DMS153 (cell line): ENCODE data around the gene CYTH2.

Experiments
- DNase-seq: peaks from one replicate; lab custom pipeline; 2025; lab: John Stamatoyannopoulos, UW

The CYTH2 gene

DNA sequence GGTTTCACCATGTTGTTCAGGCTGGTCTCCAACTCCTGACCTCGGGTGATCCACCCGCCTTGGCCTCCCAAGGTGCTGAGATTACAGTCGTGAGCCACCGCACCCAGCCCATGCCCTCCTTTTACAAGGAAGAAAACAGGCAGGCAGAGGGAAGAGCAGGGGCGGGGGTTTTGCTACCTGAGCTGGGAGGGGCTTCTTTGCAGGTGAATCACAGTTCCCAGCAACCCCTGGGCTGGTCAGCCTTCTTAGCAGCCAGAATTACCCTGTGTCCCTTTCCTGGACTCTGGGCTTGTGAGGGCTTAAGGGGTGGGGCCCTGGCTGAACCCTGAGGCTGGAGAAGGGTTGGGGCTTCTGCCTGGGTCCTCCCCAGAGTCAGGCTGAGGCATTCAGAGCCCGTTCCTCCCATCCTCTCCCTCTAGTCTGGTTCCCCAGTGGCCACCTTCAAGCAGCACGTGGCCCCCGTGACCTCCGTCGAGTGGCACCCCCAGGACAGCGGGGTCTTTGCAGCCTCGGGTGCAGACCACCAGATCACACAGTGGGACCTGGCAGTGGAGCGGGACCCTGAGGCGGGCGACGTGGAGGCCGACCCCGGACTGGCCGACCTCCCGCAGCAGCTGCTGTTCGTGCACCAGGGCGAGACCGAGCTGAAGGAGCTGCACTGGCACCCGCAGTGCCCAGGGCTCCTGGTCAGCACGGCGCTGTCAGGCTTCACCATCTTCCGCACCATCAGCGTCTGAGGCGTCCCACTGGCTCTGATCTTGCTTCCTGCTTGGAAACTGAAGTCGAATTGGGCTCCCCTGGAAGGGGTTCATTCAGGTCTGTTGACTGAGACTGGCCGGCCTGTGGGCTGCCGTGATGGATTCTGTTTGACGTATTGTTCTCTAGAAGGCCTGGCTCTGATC is 16.6 kb upstream of the CYTH2 start:
- DNase-seq: no peak

DNA sequence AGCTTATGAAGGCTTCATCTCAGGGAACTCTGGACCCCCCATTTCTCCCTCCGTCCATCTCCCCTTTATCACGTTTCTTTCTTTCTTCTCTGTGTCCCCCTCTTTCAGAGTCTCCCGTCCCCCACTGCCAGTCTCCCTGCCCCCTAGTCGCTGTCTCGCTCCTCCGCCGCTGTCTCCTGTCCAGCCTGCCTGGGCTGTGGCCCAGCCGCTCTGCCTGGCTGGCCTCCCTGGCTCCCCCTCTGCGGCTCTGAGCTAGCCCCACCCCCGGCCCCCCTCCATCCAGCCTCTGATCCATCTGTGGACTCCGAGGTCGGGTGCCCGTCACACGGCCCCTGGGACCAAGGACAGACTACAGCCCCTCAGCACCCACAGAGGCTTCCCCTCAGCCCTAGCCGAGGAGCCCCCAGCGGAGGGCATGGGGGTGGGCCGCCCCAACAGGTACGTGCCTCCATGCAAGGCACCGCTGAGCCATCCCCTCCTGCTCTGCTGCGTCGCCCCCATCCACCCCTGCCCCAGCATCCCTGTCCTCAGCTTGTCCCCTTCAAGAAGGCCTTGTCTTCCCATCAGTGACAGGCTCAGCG is 14.9 kb upstream of the CYTH2 start:
- no peak for DNase-seq

DNA sequence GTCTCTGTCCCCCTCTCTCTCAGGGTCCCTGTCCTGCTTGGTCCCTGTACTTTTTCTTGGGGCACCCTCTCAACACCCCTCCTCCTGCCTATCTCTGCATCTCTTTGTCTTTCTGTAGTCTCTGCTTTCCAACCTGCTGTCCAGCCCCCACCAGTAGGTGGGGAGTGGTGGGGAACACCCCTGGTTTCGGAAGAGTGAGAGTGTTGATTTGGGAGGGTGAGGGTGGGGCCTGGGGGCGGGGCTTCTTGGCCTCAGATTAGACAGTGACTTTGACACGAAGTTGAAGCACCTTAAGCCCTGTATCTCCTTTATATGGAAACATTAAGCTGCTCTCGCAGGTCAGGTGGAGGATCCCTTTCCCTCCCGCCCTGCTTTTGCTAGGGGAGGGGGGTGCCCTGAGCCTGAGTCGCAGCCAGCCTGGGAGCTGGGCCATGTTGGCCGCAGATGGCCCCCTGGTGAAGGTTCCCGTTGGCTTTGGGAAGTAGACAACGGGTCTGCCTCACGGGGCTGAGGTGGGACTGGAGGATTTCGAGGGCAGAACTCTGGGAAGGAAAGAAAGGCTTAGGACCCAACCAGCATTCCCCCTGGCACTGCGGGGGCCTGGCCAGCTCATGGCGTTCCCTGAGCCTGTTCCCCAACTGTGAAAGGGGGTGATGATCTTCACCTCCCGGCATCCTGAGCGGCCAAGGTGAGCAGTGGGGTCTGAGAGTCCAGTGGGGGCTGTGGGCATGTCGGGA is 13.8 kb upstream of the CYTH2 start, which contains the start of gene KCNJ14:
Gene KCNJ14, plus strand, starts transcription at position 404 of the 737 bp plus-strand sequence. CDS start 6,151 bp downstream, outside the sequence.
- no peak for DNase-seq

DNA sequence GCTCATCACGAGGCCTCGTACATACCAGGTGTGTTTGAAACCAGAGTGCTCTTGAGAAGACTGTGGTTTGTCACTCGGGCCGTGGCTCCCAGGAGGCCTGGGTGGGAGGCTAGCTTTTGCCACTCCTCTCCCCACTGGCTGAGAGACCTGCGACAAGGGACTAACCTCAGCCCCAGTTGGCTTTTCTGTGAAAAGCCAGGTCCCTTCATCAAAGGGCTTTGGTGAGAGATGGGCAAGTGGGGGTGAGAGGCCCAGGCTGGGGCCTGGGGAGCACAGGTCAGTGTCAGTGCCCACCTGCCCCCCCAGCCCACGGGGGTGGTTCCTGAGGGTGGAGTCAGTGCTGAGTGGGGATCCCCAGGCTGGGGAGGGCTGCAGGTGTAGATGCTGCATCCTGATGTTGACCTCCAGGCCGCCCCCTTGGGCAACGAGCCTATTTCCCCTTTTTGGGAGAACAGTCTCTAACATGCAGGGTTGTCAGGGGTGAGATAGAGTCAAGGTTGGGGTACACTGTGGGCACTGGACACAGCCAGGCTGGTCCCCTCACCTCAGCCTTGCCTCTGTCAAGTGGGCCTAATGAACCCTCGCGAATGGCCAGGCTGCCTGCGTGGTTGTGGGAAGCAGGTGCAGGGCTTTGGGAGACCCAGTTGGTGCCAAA is 13.1 kb upstream of the CYTH2 start:
- DNase-seq: no peak

DNA sequence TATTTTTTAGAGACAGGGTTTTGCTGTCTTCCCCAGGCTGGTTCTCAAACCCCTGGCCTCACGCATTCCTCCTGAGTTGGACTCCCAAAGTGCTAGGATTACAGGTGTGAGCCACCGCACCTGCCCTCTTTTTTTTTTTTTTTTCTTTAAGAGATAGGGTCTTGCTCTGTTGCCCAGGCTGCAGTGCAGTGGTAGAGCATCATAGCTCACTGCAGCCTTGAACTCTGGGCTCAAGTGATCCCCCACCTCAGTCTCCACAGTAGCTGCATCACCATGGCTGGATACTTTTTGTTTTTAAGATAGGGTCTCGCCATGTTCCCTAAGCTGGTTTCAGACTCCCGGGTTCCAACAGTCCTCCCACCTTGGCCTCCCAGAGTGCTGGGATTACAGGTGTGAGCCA is 12.3 kb upstream of the CYTH2 start:
- no peak for DNase-seq

DNA sequence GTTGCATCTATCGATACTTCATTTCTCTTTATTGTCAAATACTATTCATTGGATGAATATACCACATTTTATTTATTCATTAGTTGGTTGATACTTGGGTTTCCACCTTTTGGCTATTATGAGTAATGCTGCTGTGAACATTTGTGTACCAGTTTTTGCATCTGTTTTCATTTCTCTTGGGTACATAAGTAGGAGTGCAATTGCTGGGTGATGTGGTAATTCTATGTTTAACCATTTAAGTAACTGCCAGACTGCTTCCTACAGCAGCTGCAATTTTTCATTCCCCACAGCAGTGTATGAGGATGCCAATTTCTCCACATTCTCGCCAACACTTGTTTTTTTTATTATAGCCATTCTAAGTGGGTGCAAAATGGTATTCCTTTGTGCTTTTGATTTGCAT is 11.2 kb upstream of the CYTH2 start:
- DNase-seq: no peak

DNA sequence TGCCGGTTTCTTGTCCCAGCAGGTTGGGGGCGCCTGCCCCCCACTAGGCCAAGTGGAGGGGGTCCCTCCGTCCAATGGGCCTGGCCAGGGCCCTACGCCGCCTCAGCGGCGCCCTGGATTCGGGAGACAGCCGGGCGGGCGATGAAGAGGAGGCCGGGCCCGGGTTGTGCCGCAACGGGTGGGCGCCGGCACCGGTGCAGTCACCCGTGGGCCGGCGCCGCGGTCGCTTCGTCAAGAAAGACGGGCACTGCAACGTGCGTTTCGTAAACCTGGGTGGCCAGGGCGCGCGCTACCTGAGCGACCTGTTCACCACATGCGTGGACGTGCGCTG is 7.6 kb upstream of the CYTH2 start:
- no peak for DNase-seq

DNA sequence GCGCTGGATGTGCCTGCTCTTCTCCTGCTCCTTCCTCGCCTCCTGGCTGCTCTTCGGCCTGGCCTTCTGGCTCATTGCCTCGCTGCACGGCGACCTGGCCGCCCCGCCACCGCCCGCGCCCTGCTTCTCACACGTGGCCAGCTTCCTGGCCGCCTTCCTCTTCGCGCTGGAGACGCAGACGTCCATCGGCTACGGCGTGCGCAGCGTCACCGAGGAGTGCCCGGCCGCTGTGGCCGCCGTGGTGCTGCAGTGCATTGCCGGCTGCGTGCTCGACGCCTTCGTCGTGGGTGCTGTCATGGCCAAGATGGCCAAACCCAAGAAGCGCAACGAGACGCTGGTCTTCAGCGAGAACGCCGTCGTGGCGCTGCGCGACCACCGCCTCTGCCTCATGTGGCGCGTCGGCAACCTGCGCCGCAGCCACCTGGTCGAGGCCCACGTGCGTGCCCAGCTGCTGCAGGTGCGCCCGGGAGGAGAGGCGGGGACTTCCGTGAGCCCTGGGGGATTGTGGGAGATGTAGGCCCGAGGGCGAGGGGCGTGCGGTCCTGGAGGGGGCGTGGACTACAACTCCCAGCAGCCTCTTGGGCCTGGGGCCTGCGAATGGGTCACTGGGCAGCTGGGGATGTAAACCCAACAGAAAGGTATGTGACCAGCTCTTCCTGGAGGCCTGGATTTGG is 7.0 kb upstream of the CYTH2 start:
- DNase-seq: no peak

DNA sequence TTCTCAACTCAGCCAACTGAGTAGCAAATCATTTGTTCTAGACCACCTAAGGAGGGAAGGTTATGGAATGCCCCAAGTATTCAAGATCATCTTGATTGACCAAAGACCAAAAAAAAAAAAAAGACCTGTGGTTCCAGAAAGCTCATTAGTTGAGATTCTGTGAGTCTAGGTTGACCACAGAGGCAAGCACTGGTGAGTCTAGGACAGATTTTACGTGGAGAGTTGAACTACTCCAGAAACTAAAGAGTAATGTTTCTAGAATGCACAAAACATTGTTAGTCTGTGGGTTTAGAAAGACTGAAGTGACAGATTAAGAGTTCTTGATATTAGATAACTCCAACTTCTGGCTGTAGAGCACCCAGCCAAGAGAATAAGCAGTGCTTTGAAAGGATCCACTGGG is 4.0 kb upstream of the CYTH2 start:
- DNase-seq: no peak

DNA sequence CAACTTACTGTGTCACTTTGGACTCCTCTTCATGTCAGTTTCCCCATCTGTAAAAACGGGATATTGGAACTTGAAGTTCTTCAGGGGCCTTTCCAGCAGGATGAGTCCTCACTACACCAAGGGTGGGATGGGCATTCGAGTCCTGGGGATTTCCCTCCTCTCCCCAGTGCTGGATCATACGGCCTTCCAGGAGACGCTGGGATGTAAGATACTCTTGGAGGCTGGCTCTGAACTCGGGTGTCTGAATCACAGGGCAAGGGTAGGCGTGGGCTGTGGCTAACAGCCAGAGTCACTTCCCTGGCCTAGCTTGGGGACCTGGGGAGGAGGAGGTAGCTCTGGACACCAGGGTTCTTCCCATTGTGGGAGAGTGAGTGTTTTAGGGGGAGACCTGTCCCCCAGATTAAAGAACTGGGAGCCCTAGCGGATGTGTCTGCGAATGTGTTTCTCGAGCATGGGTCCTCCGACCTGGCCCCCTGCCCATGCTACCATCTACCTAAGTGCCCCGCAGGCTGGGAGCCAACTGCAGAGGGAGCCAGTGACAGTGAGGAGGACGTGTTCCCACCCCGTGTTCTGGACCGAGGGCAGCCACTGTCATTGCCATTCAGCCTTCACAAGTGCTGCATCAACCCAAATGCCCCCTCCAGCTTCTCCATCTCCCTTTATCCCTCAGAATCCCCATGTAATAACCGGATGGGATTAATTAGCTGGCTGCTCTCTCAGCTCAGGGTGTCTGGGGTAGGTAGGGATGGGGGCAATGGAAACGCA is 2.4 kb upstream of the CYTH2 start:
- DNase-seq: no peak

DNA sequence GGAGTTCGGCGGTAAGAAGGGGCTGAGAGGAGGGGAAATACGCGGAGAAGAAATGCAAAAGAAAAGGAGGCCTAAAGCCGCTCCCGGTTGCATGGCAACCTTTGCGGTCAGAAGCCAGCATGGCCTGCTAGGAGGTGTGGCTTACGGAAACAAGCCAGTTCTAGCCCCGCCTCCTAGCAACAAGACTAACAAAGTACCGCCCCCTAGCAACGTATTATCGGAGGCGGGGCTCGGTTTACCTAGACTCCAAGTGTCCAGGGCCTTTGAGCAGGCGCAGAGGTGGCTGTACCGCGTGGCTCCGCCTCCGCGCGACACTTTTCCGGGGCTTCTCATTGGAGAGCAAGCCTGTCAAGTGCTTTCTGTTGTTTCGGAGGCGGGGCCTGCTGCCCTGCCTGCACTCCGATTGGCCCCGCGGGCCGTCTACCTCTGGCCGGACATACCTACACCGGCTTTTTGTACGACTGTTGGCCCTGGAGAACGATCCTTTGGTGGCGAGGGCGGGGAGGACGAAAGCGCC is 339 bp upstream of the CYTH2 start:
- peak; percentile 100 for DNase-seq

GRCh38 chr19:48469934-48470680 is 938 bp downstream of the CYTH2 start:
- DNase-seq: no peak

DNA sequence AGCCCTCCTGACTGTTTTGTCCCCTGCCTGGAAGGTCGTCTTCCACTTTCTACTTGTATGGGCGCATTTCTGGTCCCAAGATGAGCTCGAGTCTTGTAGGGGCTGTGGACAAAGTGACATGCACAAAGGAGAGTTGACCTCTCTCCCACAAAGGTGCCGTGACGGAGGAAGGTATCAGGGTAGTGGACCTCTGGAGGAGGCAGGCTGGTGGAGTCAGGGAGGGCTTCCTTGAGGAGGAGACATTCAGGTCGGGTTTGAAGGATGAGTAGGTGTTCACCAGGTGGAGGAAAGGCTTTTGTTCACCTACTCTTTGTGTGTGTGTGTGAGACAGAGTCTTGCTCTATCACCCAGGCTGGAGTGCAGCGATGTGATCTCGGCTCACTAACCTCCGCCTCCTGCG is 1.7 kb downstream of the CYTH2 start:
- no peak for DNase-seq

DNA sequence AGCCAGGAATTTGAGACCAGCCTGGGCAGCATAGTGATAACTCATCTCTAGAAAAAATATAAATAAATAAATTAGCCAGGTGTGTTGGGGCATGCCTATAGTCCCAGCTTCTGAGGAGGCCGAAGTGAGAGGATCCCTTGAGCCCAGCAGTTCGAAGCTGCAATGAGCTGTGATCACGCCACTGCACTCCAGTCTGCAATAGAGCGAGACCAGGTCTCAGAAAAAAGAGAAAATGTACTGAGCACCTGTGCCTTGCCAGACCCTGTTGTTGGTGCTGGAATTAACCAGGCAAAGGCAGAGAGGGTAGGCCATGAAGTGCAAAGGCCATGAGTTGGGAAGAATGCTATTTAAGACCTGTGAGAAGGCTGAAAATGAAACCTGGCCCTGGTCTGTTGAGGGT is 2.7 kb downstream of the CYTH2 start:
- no peak for DNase-seq

GRCh38 chr19:48473161-48473966 is 4.2 kb downstream of the CYTH2 start:
- DNase-seq: no peak

GRCh38 chr19:48474084-48474592 is 5.0 kb downstream of the CYTH2 start:
- no peak for DNase-seq

GRCh38 chr19:48475369-48476068 is 6.3 kb downstream of the CYTH2 start:
- no peak for DNase-seq

- no peak for DNase-seq
Observed at GRCh38 chr19:48476176-48476575, 7.0 kb downstream of the CYTH2 start.
